Right forelimb (tissue), 1 donor: ENCODE results near the gene HEATR1.
"Not testable (repeated sequence)": the region's sequence is repeated elsewhere in the genome, so short reads cannot be mapped to it uniquely, and the experiment has no call there.

Experiments
- DNase-seq: peaks from one replicate; pipeline ENCODE4 v3.0.0-alpha.2; 2018

The HEATR1 gene, protein sequence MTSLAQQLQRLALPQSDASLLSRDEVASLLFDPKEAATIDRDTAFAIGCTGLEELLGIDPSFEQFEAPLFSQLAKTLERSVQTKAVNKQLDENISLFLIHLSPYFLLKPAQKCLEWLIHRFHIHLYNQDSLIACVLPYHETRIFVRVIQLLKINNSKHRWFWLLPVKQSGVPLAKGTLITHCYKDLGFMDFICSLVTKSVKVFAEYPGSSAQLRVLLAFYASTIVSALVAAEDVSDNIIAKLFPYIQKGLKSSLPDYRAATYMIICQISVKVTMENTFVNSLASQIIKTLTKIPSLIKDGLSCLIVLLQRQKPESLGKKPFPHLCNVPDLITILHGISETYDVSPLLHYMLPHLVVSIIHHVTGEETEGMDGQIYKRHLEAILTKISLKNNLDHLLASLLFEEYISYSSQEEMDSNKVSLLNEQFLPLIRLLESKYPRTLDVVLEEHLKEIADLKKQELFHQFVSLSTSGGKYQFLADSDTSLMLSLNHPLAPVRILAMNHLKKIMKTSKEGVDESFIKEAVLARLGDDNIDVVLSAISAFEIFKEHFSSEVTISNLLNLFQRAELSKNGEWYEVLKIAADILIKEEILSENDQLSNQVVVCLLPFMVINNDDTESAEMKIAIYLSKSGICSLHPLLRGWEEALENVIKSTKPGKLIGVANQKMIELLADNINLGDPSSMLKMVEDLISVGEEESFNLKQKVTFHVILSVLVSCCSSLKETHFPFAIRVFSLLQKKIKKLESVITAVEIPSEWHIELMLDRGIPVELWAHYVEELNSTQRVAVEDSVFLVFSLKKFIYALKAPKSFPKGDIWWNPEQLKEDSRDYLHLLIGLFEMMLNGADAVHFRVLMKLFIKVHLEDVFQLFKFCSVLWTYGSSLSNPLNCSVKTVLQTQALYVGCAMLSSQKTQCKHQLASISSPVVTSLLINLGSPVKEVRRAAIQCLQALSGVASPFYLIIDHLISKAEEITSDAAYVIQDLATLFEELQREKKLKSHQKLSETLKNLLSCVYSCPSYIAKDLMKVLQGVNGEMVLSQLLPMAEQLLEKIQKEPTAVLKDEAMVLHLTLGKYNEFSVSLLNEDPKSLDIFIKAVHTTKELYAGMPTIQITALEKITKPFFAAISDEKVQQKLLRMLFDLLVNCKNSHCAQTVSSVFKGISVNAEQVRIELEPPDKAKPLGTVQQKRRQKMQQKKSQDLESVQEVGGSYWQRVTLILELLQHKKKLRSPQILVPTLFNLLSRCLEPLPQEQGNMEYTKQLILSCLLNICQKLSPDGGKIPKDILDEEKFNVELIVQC (N-terminal part only)

DNA sequence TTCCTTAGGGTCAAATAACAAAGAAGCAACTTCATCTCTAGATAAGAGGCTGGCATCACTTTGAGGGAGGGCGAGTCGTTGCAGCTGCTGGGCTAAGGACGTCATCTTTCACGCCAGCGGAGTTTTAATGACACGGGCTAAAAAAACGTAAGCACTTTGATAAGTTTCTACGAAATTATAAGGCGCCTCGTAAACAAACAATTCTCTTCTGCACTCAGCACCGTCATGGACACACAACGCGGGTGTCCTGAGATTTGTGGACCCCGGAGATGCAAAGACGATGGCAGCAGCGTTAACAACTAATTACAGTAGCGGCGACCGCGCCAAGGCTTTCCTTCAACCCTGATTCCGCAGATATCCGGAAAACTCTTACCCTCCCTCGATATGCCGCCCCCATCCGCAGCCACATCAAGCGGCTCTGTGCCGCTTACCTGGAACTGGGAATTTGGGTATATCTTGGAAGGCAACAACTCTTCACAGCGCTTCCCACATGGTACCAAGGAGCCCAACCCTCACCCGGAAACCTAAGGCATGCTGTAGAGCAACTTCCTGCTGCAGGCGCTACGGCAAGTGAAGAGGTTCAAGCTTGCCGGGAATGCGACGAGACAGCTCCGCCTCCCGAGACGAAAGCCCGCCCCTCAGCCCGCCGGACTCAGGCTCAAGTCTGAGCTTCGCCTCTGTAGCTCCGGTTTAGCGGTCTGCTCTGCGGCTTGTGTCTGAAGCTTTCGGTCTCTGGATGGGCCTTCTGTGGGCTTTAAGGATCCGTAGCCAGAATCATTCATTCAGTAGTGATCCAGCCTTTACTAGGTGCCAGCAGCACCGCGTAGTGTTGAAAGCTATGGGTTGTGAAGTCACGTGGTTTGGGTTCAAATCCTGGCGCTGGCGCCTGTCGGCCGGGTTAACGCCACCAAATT lies at the start of gene HEATR1:
Gene HEATR1, minus strand, starts transcription at position 526 of the 914 bp plus-strand sequence. Its CDS starts 421 bp downstream, at position 105.
- peak; percentile 96 for DNase-seq

DNA sequence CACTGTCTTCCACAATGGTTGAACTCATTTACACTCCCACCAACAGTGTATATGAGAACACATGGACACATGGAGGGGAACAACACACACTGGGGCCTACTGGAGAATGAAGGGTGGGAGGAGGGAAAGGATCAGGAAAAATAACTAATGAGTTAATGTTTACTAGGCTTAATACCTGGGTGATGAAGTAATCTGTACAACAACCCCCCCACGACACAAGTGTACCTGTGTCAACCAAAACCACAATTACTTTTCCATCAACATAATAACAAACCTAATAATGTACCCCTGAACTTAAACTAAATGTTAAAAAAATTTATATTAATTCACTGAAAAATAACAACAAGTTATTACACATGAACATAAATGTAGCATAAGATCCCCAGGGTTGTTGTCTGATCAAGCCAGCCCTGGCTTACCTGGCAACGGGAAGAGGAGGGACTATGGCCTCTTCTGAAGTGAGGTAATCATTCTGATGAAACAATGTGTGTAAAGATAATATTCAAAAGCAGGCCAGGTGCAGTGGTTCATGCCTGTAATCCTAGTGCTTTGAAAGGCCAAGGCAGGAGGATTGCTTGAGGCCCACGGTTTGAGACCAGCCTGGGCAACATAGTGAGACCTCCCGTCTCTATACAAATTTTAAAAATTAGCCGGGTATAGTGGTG lies 40.8 kb upstream of the HEATR1 start:
- no peak for DNase-seq

DNA sequence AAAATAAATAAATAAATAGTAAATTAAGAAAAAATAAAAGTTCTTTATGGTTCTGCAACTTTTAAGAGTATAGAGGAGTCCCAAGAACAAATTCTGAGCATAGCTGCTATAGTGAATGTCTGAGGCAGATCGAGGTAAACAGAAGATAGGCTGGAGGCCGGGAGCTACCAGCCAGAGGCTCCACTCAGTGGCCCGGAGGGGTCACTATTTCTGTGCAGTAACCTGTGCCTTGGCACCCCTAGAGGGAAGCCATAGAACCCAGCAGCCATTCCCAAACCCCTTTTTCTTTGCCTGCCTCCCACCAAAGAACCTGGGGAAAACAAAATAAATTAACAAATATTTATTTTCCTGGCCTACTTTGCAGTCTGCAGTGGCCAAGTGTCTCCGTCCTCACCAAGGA lies 38.4 kb upstream of the HEATR1 start:
- DNase-seq, result no peak

DNA sequence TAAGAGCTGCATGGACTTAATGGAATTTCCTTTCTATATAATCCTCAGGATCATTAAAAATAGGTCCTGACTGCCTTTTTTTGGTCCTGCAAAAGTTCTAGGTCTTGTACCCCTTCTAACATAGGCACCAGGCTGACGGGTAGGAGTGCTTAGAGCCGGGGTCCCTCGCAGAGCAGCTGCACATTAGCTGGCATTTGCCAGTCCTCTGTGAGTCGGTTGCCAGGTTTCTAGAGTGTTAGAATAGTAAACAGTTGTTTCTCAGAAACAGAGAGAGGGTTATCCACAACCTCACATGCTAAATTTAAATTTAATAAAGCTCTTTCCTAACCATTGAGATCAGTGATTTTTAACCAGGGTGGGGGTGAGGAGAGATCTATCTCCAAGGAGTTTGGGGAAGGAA lies 35.4 kb upstream of the HEATR1 start:
- peak; percentile 46 for DNase-seq

DNA sequence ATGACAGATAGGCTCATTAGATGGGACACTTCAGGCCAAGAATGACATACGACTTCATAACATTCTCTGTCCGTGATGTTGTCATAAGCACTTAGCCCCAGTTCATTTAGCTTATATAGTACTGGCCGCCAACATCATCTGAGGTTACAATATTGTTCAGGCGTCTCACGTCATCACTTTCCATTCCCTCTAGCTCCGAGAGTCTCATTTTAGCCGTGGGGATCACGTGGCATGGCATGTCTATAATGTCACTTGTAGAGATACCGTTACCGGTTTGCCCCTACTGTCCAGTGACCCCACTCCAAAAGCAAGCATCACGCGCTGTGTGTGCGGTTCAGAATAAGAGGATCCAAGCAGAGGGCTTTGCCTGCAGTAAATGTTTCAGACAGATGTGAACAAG lies 34.6 kb upstream of the HEATR1 start:
- no peak for DNase-seq

DNA sequence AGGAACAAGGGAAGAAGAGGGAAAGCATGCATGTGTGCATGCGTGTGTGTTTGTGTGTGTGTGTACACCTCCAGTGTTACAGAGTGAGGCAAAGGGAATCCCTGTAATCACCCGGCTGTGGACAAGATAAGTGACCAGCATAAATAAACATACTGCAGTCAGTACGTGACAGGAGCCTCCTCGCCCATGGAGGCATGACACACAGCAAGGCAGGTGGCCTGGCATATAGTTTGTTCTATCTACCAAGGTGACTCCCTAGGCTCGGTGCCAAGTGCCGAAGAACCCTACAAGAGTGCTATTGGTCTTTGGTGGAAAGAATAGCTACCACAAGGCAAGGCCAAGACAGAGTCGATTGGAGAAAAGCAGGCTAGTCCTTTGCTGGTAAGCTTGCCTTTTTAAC lies 31.7 kb upstream of the HEATR1 start:
- DNase-seq, result no peak

DNA sequence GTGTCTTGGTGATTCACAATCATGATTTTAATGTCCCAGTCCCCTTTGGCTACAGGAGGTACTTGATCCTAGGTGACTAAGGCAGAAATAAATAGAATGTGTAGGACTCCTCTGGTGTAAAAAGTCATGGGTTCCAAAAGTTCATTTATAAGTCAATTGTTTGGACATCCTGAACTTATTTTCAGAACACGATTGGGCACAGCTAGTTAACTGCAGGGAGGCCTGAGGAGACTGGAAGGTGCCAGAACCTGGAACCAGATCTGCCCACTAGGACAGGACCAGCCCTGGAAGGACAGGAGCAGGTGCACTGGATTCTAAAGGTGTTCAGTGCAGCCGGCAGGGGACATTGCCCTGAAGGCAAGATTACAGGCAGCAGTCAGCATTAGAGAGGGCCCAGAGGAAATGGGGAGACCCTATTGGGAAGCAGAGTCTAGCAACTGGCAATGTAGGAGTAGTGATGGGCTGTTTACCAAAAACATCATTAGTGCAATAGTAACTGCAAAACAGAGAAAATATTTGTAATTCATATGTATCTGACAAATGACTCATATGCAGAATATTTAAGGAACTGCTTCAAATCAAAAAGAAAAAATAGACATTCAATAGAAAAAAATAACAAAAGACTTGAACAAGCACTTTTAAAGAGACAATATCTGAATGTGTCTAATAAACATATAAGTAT lies 23.6 kb upstream of the HEATR1 start:
- no peak for DNase-seq

DNA sequence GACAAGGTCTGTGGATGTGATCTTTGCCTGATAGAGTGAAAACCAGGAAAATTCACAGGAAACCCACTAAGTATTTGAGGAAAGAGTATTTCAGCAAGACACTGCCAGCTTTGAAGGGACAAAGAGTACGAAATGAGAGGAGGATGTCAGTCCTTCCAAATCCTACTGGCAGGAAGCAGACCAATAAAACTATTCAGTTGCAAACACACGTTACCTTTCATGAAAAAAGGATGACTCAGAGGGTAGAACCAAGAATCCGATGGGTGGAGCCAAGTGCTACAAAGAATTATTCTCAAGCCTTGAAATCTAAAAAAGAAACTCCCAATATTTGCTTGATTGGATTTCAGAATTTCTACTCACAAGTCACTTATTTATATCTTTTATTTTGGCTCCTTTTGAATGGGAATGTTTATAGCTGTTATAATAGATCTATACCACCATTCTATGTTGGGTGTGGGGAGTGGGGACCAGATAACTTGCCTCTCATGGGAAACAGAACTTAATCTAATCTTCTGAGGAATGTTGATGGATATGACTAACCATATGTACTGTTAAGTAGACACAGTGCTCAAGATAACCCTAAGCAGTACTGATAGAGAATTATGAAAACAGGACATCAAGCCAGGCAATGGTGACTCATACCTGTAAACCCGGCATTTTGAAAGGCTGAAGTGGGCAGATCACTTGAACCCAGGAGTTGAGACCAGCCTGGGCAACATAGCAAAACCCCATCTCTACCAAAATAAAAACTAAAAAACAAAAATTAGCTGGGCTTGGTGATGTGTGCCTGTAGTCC lies 19.3 kb upstream of the HEATR1 start:
- no peak for DNase-seq

DNA sequence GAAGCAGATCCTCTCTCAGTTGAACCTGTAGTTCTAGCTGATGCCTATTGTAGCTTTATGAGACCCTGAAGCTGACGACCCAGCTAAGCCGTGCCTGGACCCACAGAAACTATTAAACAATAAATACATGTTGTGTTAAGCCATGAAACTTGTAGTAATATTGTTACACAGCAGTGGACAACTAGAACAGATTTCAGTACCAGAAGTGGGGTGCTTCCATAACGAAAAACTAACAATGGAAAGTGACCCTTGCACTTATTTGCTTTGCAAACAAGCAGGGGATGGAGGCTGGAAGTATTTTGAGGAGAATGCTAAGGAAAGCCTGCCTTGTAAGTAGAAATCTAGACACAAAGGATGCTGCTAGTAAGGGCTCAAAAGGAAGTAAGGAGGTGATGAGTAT lies 18.1 kb upstream of the HEATR1 start:
- no peak for DNase-seq

DNA sequence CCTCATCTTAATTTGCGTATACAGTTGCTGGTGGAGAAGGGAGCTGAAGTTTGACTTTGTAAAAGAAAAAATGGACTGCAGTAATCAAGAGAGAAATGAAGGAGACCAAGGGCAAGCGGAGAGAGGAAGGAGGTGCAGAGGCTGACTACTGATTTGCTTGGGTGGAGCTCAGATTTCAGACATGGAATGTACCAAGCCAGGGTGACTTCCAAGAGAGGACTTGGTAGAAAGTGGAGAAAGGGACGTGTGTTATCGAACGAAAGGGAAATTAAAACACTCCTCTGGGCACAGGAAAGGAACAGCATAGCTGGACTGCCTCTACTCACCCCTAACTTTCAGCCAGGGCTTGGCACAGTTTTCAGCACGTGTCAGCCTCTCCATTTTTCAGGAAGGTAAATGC lies 15.1 kb upstream of the HEATR1 start:
- no peak for DNase-seq

DNA sequence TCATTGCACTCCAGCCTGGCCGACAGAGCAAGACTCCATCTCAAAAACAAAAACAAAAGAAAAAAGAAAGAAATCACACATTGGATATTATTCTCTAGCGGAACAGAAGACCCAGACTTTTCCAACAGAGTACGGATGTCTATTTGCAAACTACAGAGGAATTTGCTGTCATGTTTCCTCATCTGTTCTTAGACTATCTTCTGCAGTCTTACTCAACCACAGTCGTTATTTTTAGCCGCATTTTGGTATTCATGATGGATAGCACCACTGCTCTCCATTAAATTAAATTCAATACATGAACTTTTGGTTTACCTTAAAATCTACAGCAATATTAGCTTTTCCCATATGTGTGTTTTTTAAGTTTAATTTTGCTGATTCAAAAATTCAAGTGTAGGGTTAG lies 14.2 kb upstream of the HEATR1 start:
- no peak for DNase-seq

DNA sequence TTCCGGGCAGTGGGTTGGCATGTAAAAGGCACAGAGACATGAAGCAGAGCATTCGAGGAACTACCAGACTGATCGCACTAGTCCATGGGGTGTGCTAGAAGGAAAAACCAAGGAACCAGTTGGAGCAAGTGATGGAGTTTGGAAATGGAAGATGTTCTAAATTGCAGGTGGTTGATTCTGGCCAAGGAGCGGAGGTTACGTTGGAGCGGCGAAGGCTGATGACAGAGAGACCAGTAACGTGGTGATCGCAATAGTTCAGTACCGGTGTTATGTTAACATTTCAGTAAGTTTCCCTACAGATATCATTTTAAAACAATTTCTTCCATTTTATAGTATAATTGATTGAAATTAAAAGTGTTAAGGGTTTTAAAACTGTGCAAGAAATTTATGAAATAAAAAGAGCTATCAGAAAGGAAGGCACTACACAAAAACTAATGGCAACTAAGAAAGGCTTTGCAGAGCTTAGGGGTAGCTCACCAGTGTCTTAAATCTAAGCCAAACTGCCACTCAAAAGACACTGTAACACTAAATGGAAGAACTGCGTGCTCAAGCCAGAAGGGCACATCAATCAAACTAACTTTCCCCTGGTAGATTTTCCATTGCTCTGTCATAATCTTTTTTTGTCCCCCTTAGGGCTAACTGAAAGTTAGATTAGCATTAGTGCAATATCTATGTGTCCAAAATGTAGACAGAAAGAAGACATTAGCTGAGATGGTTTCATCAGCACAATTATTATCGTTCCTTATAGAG lies 11.3 kb upstream of the HEATR1 start:
- DNase-seq, result no peak

DNA sequence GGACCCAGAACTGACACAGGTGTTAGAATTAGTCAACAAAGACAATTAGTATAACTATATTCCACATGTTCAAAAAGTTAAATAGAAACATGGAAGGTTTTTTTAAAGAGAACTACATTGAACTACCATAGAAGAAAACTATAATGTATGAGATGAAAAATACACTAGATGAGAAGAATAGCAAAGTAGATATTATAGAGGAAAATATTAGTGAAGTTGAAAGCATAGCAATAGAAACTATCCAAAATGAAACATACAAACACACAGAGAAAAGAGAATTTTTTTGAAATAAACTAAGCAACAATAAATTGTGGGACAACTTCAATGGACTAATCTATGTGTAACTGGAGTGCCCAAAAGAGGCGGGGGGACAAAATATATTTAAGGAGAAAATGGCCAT lies 8.0 kb upstream of the HEATR1 start:
- DNase-seq, result no peak

DNA sequence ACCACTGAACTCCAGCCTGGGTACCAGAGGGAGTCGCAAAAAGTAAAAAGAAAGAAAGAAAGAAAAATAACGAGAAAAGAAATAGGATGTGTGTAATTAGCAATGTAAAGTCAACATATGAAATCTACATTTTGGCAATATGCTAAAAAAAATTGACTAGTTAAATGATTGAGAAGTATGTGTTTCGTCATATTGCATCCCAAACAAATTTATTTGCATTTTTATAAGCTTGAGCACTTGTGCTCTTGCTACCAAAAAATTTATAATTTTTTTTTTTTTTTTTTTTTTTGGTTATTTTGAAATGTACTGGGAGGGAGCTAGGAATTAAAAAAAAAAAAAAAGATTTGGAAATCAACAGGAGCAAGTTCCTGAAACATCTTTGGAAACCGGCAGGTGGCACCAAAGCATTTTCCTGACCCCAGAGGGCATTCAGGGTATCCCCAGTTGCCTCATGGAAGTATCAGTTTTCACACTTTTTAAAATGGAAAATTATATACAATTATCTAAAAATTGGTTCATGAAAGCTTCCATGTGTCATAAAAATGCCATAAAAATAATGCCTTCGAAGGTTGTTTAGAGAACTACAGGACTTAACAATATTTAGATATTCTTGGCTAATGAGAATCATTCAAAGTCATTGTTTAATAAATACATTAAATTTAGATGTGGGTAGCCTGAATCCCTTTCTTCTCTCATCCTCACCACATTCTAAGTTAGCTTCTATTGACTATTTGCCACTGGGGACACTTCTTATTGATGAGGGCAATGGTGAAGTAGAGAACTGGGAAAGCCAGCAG lies 4.8 kb upstream of the HEATR1 start:
- DNase-seq, result peak; percentile 61

DNA sequence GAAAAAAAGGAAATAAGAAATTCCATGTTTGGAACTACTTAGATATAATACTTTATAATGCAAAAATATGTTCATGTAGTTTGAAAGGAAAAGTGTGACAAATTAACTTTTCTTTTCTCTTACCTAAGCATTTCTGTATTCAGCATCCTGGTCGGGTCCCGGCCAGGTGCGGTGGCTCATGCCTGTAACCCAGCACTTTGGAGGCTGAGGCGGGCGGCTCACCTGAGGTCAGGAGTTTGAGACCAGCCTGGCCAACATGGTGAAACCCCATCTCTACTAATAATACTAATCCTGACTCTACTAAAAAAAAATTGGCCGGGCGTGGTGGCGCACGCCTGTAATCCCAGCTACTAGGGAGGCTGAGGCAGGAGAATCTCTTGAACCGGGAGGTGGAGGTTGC lies 3.3 kb upstream of the HEATR1 start:
- DNase-seq, result not testable (repeated sequence)

DNA sequence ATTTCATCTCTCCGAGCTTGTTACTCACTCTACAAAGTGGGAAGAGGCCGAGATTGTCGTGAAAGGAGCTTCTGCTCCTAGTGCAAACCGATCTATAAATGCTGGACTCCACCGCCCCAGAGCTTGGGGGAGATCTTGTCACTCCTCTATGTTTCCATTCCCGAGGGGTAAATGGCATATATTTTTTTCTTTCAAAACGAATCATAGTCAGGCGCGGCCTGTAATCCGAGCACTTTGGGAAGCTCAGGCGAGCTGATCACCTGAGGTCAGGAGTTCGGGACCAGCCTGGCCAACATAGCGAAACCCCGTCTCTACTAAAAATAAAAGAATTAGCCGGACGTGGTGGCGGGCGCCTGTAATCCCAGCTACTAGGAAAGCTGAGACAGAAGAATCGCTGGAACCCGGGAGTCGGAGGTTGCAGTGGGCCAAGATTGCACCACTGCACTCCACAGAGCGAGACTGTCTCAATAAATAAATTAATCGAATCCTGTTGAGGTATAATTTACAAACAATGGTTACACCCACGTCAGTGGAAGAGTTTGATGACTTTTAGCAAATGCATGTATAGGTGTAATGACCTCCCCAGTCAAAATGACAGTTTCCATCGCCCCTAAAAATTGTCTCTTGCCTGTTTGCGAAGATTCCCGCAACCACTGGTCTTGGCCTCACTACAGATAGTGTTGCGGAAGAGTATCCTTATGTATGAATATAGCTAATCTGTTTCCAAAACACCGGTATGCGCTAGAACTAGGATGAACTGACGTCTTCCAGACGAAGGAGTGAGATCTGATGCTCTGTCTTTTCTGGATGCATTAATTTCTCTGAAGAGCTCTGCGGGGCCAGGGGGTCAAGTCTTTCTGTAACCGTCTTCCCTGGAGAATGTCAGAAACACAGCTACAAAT lies 840 bp upstream of the HEATR1 start:
- DNase-seq, result no peak

DNA sequence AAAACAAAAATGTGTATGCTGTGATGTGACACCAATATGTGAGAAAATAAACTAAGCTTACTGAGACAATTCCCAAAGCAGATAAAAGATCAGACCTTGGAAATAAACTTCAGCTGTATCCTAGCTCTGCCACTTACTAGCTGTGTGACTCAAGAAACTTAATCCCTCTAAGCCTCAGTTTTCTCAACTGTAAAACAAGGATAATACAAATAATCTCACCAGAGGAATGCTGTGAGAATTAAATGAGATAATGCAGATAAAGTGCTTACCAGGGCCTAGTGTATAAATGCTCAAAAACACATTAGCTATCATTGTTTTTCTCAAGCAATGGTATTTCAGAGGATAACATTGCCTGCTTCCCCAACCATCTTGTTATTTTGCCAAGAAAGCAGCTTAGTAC lies 2.1 kb downstream of the HEATR1 start:
- DNase-seq, result no peak
